Endothelial cell of umbilical vein (primary cell): ENCODE results near the gene USB1. TPM values are rescaled to one million over a fixed set of nuclear protein-coding genes. Genes with fewer than 3 reads are reported as not detected.

Source experiments
- BruUV-seq: library from RNA; stranded (reverse); fragments of 400-500 nt; replicated peaks from 2 replicates; lab custom pipeline; 2021; lab: Mats Ljungman, UMichigan
- CTCF ChIA-PET: fragments of 300-600, 350-600 bp; sonication (Branson Sonifier 250); formaldehyde crosslinking; loops from one replicate; lab custom pipeline; 2021; ENCODE audit warnings: antibody characterized with exemption, inconsistent platforms; lab: Charles Lee
- POLR2A ChIA-PET: fragments of 300-600, 350-600 bp; sonication (Branson Sonifier 250); formaldehyde crosslinking; loops from one replicate; lab custom pipeline; 2021; ENCODE audit warnings: antibody characterized with exemption, inconsistent platforms; lab: Charles Lee
- DNase-seq: peaks from one replicate; pipeline ENCODE4 v3.0.0-alpha.2; 2011; ENCODE audit warnings: low read depth, low spot score
- FAIRE-seq: peaks from 2 replicates; lab custom pipeline; 2011; peaks lifted over from hg19 to GRCh38; lab: Jason Lieb, UNC
- H2AFZ ChIP-seq: 2 replicates; pipeline ENCODE4 v1.6.0; 2012; ENCODE audit warnings: low read depth, low read length, control low read depth, inconsistent platforms
- H3K27ac ChIP-seq: 2 replicates; pipeline ENCODE4 v1.5.1; 2011; ENCODE audit warnings: low read depth, mild to moderate bottlenecking, control low read depth, low read length, moderate library complexity; ENCODE audit not compliant: insufficient read depth
- H3K27me3 ChIP-seq, 2 experiments: 2 replicates each; pipeline versions ENCODE4 v1.6.0 to v1.6.1; 2011; ENCODE audit warnings: low read length in 2 of 2, mixed read lengths in 1 of 2; ENCODE audit not compliant: control insufficient read depth in 2 of 2, insufficient read depth in 2 of 2
- H3K36me3 ChIP-seq, 2 experiments: 2 replicates in 1 of 2; 3 replicates in 1 of 2; pipeline ENCODE4 v1.5.1; 2011; ENCODE audit warnings: low read length in 2 of 2, mild to moderate bottlenecking in 1 of 2, moderate library complexity in 1 of 2; ENCODE audit not compliant: control insufficient read depth in 2 of 2, insufficient read depth in 2 of 2; ENCODE audit errors: extremely low read depth in 1 of 2
- H3K4me1 ChIP-seq: 3 replicates; pipeline ENCODE4 v1.5.1; 2011; ENCODE audit warnings: mild to moderate bottlenecking, low read length; ENCODE audit not compliant: control insufficient read depth, insufficient read depth; ENCODE audit errors: extremely low read depth
- H3K4me2 ChIP-seq: 2 replicates; pipeline ENCODE4 v1.6.1; 2011; ENCODE audit warnings: low read length, control low read depth, mixed read lengths; ENCODE audit not compliant: insufficient read depth
- H3K4me3 ChIP-seq, 3 experiments: fragments of 200-600 bp in 1 of 3; sonication (generic), shearing (Covaris generic) in 1 of 3; replicated peaks in 1 of 3; 2 replicates each; pipeline ENCODE4 v1.5.1; 2011 to 2016; ENCODE audit warnings: control low read depth in 3 of 3, low read length in 3 of 3, mild to moderate bottlenecking in 2 of 3, inconsistent platforms in 1 of 3, low read depth in 1 of 3, moderate library complexity in 1 of 3; ENCODE audit not compliant: insufficient read depth in 1 of 3
- H3K79me2 ChIP-seq: 2 replicates; pipeline ENCODE4 v1.6.0; 2012; ENCODE audit warnings: low read length, inconsistent platforms; ENCODE audit not compliant: control insufficient read depth, insufficient read depth
- H3K9ac ChIP-seq: replicated peaks from 2 replicates; pipeline ENCODE3; 2011; ENCODE audit warnings: low read length, control low read depth; ENCODE audit not compliant: insufficient read depth; ENCODE audit errors: extremely low read depth
- H3K9me1 ChIP-seq: replicated peaks from 3 replicates; pipeline ENCODE4 v1.6.0; 2011; ENCODE audit warnings: mild to moderate bottlenecking, low read length; ENCODE audit not compliant: control insufficient read depth, insufficient read depth; ENCODE audit errors: extremely low read depth
- H3K9me3 ChIP-seq: replicated peaks from 2 replicates; pipeline ENCODE4 v1.5.1; 2012; ENCODE audit warnings: low read length, inconsistent platforms; ENCODE audit not compliant: control insufficient read depth, insufficient read depth
- H4K20me1 ChIP-seq: replicated peaks from 2 replicates; pipeline ENCODE3; 2011; ENCODE audit warnings: mild to moderate bottlenecking, low read length; ENCODE audit not compliant: control insufficient read depth, insufficient read depth; ENCODE audit errors: extremely low read depth
- CTCF ChIP-seq, 2 donors: IDR thresholded peaks; 1 replicate in 1 of 2; 2 replicates in 1 of 2; pipeline ENCODE4 v1.5.1; 2011; ENCODE audit warnings: low read length in 2 of 2, mild to moderate bottlenecking in 2 of 2, moderate library complexity in 2 of 2, control low read depth in 1 of 2, inconsistent platforms in 1 of 2, low read depth in 1 of 2; ENCODE audit not compliant: insufficient read depth in 1 of 2; ENCODE audit errors: extremely low read depth in 1 of 2
- EZH2 ChIP-seq: IDR thresholded peaks from 2 replicates; pipeline ENCODE4 v1.6.1; 2012; ENCODE audit warnings: borderline replicate concordance, low read depth, mild to moderate bottlenecking, moderate library complexity, low read length, inconsistent platforms; ENCODE audit not compliant: severe bottlenecking
- FOS ChIP-seq: IDR thresholded peaks from 2 replicates; pipeline ENCODE4 v1.6.1; 2011; ENCODE audit warnings: mild to moderate bottlenecking, low read length, moderate library complexity, borderline replicate concordance; ENCODE audit not compliant: insufficient read depth
- GATA2 ChIP-seq: IDR thresholded peaks from 2 replicates; pipeline ENCODE4 v1.7.0; 2011; ENCODE audit warnings: low read depth, mild to moderate bottlenecking, moderate library complexity, mixed read lengths, low read length; ENCODE audit not compliant: insufficient read length, insufficient read depth
- JUN ChIP-seq: IDR thresholded peaks from 2 replicates; pipeline ENCODE4 v1.6.1; 2011; ENCODE audit warnings: borderline replicate concordance, low read depth; ENCODE audit not compliant: insufficient read length, insufficient read depth
- MAX ChIP-seq: IDR thresholded peaks from 2 replicates; pipeline ENCODE4 v1.6.1; 2011; ENCODE audit not compliant: insufficient read depth, insufficient read length
- MYC ChIP-seq: IDR thresholded peaks from one replicate; pipeline ENCODE4 v1.6.1; 2011; ENCODE audit warnings: mild to moderate bottlenecking, low read depth, low read length
- POLR2A ChIP-seq: IDR thresholded peaks from 2 replicates; pipeline ENCODE4 v1.6.1; 2012; ENCODE audit warnings: low read depth, mild to moderate bottlenecking, control low read depth, low read length
- POLR2AphosphoS5 ChIP-seq: IDR thresholded peaks from 2 replicates; pipeline ENCODE4 v1.6.1; 2012; ENCODE audit warnings: low read depth, mild to moderate bottlenecking, control low read depth, low read length, moderate library complexity; ENCODE audit not compliant: insufficient read depth
- dilution Hi-C: fragments of 300-500 bp; cut with MboI; formaldehyde crosslinking; loops from one replicate; pipeline ENCODE4 v1.15.0; 2019; ENCODE audit warnings: low sequenced_read_pairs; ENCODE audit not compliant: extremely low pct_ligation_motif_present
- intact Hi-C: fragments of 100-400 bp; cut with micrococcal nuclease; formaldehyde crosslinking; loops from one replicate; pipeline ENCODE4 v1.10.0; 2022
- polyA plus RNA-seq, 4 experiments: library from polyadenylated mRNA; depleted of rRNA in 3 of 4; stranded (reverse) in 3 of 4; unstranded in 1 of 4; fragments of >200 nt; gene quantifications; 2 replicates each; pipeline versions ENCODE4 v1.2.1 to v1.2.3, GENCODE V29; 2011 to 2012; ENCODE audit warnings: missing spikeins in 1 of 4
- total RNA-seq: library from RNA; stranded (reverse); gene quantifications from 2 replicates; pipeline ENCODE4 v1.2.3, GENCODE V29; 2021

The USB1 gene
- total and polyA plus RNA-seq, 2 donors (not counting 3 experiments of a cell fraction or from before 2014, with no cell fraction given): 64.6 to 83.8 TPM

- Histone ChIP-seq H2AFZ (no peak overlapping the region), H3K79me2 (no peaks in the 10 kb centered on the region), H3K9ac (no peak overlapping the region), H3K4me2 (no peak overlapping the region), H3K27ac (no peak overlapping the region), H3K9me3 (no peaks in the 10 kb centered on the region), H4K20me1 (no peaks in the 10 kb centered on the region), H3K36me3 (no peaks in the 10 kb centered on the region), H3K9me1 (no peaks in the 10 kb centered on the region), H3K4me3 (no peak overlapping the region), H3K4me1 (peaks cover 9% of the 10 kb centered on the region), H3K27me3 (no peaks in the 10 kb centered on the region)
- TF ChIP-seq MYC (no peak), CTCF (IDR thresholded peaks at IDR 0.05; ENCODE audit: extremely low read depth in 1 of 2, insufficient read depth in 1 of 2, low read depth in 1 of 2, low read length in 2 of 2) (no peak), EZH2 (no peak), MAX (no peak), GATA2 (no peak), POLR2A (no peak), FOS (no peak), JUN (no peak), POLR2AphosphoS5 (no peak)
- dilution Hi-C loops: no loop called here
- ChIA-PET CTCF (no interaction called here), POLR2A (no interaction called here)
- intact Hi-C loops: no loop called here
- DNase-seq: no peak
- BruUV-seq: no TSS peak
- no peak for FAIRE-seq
Measured at GRCh38 chr16:57986196-57986595, 15.0 kb upstream of the USB1 start.
